Kasumi-1 (cell line): ENCODE data around the gene SIRT6.
"Not testable (repeated sequence)": the region's sequence is repeated elsewhere in the genome, so short reads cannot be mapped to it uniquely, and the experiment has no call there.

Source experiments
- DNase-seq, 2 experiments: peaks; one replicate each; lab custom pipeline; 2025; lab: John Stamatoyannopoulos, UW

The SIRT6 gene

DNA sequence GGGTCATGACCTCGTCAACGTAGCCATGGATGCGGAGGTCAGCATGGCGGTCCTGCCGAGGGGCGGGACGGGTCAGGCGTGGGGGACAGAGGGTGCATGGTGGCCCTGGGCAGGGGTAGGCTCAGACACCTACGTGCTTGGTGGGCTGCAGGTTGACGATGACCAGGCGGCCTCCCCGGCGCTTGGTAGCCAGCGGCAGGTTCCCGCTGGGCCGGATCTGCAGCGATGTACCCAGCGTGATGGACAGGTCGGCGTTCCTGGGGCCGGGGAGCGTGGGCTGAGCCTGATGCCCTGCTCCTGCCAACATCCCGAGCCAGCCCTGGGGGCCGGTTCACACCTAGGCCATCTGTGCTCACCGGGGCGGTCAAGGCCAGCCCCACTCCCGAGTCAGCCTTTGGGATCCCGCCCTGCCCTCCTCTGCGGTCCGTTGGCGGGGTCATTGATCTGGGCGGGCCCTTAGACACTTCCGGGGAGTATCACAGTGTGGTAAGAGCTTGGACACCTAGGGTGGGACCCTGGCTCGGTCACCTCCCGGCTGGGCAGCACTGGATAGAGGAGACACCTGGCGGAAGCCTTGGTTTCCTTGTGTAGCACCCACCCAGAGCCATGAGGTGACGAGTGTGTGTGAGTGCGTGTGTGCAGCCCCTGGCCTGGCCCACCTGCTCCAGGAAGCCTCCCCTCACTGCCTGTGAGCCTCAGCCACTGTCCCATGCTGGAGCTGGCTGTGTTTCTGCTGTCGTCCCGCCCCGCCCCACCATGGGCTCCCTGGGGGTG is 7.3 kb downstream of the SIRT6 start:
- no peak for DNase-seq

DNA sequence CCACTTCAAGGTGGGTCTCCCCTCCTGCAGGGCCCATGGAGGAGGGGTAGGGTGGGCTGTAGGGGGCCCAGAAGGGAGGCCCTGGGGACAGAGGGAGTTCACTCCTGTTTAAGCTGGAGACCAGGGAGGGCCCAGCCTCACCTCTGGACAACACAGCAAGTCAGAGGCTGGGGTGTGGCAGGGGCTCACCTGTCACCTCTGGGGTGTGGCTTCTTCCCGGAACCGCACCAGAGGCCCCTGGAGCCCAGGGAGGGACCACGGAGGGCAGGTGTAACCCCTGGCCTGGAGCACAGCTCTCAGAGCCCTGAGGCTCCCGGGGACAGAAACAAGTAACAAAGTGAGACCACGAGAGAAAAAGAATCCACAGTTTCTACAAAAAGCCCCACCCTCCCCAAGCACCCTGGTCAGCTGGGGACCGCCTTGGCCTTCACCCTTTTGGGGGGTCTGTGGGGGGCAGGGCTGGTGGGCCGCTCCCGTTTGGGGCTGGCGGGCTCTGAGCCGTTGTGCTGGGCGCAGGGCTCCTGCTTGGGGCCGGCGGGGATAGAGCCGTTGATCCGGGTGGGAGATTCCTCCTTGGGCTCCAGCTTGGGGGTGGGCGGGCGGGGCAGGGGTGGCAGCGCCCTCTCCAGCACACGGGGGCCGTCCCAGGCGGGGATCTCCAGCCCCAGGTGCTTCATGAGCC is 8.0 kb downstream of the SIRT6 start:
- no peak for DNase-seq

DNA sequence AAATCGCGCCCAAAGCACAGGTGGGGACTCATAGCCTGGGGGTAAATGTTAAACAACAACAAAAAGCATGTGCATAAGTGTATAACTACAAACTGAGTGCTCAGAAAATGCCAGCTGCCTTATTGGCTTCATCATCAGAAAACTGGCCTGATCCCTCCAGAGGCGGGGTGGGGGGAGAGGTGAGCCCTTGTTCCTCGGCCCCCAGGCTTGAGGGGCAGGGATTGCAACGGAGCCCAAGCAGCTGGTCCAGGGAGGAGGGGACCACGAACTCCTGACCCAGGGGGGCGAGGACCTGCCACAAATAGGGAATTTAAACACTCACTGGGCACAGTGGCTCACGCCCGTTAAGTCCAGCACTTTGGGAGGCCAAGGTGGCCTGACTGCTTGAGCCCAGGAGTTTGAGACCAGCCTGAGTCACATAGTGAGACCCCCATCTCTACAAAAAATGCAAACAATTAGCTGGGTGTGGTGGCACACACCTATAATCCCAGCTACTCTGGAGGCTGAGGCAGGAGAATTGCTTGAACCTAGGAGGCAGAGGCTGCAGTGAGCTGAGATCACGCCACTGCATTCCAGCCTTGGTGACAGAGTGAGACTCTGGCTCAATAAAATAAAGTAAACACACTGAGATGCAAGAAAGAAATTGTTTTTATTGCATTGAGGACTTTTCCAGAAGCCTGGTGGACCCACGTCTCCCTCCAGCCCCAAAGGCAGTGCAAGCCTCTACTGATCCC is 8.7 kb downstream of the SIRT6 start:
- no peak for DNase-seq

DNA sequence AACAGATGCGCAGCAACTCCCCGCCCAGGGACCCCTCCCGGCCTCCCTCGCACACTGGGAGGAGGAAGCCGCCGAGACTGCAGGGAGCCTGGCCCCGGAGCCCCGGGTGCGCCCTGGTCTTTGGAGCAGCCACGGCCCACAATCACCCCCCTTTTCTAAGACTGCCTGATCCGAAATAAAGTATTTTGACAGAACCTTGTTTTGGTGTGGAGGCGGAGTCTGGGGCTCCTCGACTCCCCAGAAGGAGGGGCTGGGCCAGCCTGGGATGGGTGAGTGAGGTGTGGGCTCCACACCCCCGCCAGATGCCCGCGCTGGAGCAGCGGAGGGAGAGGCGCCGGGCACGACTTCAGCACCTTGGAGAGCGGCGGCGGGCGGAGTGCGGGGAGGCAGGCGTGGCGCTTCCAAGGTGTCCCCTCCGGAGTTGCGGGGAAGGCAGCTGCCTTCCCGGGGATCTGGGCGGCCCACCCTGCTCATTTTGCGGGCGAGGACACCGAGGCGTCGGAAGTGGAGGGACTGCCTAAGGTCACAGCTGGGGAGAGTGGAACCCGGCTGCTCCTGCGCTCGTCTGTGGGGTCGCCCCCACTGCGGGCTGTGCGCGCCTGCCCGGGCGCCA is 9.4 kb downstream of the SIRT6 start:
- DNase-seq, result peak; percentile 37 to 54

DNA sequence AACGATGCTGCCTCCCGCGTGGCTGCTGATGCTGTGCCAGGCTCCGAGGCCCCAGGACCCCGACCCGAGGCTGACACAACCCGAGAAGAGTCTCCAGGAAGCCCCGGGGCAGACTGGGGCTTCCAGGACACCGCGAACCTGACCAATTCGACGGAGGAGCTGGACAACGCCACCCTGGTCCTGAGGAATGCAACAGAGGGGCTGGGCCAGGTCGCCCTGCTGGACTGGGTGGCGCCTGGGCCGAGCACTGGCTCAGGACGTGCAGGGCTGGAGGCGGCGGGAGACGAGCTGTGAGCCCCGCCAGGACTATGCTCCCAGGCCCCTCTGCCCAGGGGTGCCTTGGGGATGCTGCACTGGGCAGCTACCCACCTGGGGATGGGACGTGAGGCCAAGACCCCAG is 10.7 kb downstream of the SIRT6 start:
- no peak for DNase-seq

DNA sequence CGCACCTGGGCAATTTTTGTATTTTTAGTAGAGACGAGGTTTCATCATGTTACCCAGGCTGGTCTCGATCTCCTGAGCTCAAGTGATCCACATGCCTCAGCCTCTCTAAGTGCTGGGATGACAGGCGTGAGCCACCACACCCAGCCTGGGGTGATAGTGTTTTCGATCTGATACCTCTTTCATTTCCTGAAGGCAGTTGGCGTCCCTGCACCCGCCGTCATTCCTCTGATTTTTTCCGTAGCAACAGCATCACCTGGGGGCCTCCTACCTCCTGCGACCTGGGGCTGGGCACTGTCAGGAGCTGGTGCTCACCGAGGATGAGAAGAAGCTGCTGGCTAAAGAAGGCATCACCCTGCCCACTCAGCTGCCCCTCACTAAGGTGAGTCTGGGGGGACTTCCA is 18.1 kb downstream of the SIRT6 start:
- DNase-seq, result no peak

DNA sequence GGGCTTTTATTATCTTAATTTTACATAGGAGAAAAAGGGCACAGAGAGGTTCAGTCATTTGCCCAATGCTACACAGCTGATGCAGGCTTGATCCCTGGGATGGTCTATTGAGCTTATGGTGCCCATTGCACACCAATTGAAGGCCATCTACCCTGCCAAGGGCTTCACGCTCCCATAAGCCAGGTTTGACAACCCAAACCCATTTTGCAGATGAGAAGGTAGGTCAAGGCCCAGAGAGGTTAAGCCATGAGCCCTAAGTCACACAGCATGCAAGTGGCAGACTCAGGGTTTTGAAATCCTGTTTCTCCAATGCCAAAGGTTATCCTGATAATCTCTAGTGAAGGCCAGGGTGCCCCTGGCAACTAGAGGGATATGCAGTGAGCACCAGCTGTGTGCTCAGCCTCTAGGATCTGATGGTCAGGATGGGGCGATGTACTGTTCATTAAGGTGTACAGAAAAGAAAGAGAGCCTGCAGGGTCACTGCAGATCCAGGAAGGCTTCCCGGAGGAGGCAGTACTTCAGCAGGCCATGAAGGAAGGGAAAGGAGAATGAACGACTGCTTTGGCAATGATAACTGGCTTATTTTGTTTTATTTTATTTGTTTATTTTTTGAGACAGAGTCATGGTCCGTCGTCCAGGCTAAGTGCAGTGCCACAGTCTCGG is 20.8 kb downstream of the SIRT6 start:
- no peak for DNase-seq

DNA sequence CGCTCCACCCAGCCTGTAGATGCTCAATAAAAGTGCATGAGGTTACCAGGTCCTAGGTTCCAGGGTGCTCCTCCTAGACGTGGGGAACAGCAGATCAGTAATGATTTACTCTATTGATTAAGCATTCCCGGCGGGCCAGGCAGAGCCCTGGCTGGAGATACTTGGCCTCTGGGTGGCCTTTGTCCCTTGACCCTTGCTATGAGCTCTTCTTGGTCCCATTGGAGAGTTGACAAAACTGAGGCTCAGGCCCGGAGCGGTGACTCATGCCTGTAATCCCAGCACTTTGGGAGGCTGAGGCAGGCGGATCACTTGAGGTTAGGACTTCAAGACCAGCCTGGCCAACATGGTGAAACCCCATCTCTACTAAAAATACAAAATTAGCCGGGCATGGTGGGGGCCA is 24.4 kb downstream of the SIRT6 start:
- DNase-seq, result not testable (repeated sequence)

DNA sequence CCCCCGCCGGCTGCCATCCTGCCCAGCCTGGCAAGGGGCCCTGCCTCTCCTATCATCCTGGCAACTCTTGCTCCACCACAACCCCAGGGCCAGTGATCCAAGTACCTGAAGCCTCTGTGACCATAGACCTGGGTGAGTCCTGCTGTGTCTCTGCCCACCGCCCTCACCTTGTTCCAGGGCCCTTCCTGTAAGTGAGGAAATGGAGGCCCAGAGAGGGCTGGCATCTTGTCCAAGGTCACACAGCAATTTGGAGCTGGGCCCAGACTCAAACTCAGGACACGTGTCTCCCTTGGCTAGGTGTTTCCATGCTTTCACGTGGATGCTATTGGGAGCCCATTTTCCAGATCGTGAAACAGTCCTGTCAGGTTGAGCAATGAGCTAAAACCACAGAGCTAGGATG is 25.2 kb downstream of the SIRT6 start:
- DNase-seq, result no peak

DNA sequence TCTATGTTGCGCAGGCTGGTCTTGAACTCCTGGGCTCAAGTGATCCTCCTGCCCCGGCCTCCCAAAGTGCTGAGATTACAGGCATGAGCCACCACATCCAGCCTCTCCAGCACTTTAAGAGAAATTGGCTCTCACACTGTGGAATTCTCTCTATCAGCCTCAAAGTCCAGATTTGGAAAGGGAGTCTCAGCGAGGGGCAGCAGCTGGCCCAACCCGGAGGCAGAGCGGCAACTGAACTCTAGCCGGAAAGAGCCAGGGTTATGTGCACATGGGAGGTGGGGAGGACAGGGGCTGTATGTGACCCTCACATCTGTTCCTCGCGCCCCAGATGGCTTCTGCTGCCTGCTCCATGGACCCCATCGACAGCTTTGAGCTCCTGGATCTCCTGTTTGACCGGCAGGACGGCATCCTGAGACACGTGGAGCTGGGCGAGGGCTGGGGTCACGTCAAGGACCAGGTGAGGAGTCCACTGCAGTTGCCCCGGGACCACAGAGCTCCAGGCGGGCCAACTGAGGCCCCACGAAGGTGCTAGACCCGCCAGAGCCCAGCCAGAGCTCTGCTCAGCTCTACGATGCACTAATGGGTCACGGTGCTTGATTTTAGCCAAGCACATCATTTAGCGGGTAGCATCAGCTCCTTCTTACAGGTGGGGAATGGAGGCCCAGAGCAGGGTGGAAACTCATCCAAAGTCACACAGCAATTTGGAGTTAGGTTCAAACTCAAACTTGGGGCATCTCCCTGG is 27.6 kb downstream of the SIRT6 start:
- no peak for DNase-seq

DNA sequence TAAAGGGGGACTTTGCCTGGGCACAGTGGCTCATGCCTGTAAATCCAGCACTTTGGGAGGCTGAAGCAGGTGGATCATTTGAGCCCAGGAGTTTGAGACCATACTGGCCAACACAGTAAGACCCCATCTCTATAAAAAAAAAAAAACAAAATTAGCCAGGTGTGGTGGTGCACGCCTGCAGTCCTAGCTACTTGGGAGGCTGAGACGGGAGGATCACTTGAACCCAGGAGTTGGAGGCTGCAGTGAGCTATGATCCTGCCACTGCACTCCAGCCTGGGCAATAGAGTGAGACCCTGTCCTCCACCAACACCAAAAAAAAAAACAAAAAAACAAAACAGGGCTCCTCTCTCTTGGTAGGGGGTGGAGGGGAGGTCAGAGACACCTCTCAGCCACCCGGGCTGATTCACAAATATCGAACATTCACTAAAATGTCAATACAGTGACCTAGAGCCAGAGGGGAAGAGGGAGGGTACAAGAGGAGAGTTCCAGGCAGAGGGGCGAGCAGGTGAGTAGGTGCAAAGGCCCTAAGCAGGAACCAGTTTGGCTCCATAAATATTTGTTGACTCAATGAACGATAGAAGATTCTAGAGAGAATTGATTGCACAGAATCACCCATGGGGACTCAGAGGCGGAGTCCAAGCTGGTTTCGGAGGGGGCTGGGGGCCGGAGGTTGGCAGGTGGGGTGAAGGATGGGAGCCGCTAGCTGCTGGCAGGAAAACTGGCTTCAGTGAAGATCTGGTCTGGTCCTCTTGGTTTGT is 29.9 kb downstream of the SIRT6 start:
- no peak for DNase-seq

DNA sequence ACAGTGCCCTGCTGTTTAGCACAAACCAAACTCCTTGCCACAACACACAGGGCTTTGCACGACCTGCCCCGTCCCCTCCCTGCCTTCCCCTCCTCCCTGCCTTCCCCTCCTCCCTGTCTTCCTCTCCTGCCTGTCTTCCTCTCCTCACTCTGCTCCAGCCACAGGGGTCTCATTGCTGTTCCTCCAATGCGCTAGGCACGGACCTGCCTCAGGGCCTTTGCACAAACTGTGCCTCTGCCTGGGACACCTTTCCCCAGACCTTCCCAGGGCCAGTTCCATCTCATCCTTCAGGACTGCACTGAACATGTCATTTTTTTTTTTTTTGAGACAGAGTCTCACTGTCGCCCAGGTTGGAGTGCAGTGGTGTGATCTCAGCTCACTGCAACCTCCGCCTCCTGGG is 30.7 kb downstream of the SIRT6 start:
- no peak for DNase-seq

DNA sequence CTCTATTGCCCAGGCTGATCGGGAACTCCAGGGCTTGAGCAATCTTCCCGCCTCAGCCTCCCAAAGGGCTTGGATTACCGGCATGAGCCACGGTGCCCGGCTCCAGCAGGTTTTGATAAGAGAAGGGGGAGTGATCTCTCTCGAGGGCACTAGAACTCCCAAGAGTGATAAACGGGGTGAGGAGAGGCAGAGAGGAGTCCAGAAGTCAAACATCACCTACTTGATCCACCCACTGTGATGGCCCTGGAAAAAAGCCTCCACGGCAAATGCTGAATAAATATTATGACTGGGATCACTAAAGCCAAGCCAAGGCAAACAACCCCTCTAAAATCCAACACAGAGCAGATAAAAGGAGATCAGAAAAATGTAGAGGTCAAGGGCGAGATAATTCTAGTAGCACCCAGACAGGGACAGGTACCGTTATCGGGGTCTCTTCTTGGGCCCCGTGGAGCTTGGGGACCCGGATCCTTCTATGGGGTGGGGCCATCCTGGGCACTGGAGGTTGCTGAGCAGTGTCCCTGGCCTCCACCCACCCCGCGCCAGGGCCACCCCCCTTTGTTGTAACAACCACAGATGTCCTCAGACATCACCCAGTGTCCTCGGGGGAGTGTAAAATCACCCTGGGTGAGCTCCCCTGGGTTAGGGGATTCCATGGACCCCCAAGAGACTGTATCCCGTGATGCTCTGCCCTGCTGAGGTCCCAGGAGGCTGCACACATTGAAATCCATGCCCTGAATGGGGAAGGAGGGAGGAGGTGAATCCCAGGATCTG is 32.7 kb downstream of the SIRT6 start:
- DNase-seq, result no peak

DNA sequence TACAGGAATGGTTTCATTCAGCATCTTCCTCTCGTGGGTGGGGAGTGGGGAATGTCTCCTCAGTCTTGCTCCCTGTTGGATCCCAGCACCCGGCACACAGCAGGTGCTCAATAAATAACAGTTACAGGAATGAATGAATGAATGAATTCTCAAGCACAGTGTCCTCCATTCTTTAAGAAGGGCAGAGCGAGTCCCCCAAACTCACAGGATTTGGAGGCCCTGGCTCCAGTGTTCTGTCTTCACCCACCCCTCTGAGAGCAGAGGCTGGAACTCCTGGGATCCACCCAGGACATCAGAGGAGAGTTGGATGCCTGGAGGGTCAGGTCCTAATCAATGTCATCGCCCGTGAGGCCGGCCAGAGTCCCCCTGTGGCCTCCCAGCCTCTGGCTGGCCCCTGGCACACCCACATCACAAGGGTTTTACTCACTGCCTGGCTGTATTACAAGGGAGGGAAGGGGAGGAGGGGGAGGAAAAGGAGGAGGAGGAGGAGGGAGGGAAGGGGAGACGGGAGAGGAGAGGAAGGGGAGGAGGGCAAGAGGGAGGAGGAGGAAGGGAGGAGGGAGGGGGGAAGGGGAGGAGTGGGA is 37.6 kb downstream of the SIRT6 start:
- DNase-seq, result no peak

DNA sequence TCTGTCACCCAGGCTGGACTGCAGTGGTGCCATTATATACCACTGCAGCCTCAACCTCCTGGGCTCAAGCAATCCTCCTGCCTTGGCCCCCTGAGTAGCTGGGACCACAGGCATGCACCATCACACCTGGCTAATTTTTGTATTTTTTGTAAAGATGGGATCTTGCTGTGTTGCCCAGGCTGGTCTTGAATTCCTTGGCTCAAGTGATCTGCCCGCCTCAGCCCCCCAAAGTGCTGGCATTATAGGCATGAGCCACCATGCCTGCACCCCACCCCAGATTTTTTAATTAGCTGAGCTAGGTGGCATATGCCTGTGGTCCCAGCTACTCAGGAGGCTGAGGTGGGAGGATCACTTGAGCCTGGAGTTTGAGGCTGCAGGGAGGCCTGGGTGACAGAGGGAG is 39.4 kb downstream of the SIRT6 start:
- not testable (repeated sequence) for DNase-seq

DNA sequence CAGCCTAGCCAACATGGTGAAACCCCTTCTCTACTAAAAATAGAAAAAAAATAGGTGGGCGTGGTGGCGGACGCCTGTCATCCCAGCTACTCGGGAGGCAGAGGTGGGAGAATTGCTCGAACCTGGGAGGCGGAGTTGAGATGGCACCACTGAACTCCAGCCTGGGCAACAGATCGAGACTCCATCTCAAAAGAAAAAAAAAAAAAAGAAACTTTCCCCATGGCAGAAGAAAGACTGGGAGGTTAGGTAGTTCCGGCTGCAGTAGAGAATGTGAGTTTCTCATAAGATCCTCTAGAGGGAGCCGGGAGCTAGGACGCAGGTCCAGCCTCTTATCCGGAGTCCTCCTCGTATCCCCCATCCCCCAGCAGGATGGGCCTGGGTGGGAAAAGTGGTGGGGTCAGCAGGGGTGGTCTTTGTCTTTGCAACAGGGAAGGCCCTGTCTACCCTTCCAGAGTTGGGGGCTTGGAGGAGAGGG is 42.1 kb downstream of the SIRT6 start:
- peak; percentile 81 to 84 for DNase-seq

DNA sequence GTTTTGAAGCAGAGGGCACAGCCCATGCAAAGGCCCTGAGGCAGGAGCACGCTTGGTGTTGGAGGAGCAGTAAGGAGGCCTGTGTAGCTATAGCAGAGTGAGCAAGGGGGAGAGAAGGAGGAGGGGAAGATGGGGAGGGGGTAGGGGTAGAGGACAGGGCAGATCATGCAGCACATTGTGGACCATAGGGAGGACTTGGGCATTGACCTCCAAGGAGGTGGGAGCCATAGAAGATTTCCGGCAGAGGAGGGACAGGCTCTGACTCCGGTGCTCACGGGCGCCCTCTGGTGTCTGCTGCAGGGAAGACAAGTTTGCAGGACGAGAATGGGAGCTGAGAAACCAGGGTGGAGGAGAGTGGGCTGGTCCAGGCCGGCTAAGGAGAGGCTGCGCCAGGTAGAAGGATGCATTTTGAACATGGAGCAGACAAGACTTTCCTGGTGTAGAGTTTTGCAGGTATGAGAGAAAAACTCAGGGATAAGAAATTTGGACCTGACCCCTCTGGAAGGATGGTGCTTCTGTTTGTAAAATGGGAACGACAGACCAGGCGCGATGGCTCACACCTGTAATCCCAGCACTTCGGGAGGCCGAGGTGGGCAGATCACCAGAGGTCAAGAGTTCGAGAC is 42.6 kb downstream of the SIRT6 start:
- peak; percentile 72 to 73 for DNase-seq

DNA sequence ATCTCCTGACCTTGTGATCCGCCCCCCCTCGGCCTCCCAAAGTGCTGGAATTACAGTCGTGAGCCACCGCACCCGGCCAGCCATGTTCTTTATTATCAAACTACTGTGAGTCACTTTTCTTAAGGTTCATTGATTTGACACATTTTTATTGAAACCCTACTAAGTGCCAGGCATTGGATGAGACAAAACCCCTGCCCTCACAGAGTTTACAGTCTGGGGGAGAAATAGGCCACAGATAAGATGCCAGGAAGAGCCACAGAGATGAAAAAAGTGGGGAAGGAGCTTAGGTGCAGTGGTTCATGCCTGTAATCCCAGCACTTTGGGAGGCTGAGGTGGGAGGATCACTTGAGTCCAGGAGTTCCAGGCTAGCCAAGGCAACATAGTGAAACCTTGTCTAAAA is 43.9 kb downstream of the SIRT6 start:
- no peak for DNase-seq

DNA sequence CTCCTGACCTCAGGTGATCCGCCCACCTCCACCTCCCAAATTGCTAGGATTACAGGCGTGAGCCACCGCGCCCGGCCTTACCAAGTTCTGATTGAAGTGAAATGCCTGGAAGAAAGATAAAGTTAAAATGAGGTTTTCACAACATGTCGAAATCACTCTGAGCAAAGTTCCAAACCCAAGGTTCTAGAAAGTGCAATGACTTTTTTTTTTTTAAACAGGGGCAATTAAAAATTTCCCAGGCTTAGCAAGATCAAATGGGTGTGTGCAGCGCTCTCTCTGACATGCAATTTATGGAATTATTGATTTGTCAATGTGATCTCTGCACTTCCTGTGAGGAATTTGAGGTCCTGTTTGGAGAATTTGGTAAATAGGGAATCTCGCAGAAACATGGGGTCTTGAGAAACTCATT is 45.7 kb downstream of the SIRT6 start:
- DNase-seq, result no peak
